HK-2 (cell line): Measurements from ENCODE around the gene CTF1.
"Not testable (repeated sequence)": the region's sequence is repeated elsewhere in the genome, so short reads cannot be mapped to it uniquely, and the experiment has no call there.

Experiments
- DNase-seq: peaks from one replicate; pipeline ENCODE4 v3.0.0-alpha.2; 2018; ENCODE audit not compliant: unreplicated experiment

The CTF1 gene

GRCh38 chr16:30888856-30889499, 7.4 kb upstream of the CTF1 start:
- no peak for DNase-seq

GRCh38 chr16:30889721-30890120, 6.7 kb upstream of the CTF1 start:
- no peak for DNase-seq

- DNase-seq, result not testable (repeated sequence)
Measured at GRCh38 chr16:30891043-30891823, 5.2 kb upstream of the CTF1 start.

DNA sequence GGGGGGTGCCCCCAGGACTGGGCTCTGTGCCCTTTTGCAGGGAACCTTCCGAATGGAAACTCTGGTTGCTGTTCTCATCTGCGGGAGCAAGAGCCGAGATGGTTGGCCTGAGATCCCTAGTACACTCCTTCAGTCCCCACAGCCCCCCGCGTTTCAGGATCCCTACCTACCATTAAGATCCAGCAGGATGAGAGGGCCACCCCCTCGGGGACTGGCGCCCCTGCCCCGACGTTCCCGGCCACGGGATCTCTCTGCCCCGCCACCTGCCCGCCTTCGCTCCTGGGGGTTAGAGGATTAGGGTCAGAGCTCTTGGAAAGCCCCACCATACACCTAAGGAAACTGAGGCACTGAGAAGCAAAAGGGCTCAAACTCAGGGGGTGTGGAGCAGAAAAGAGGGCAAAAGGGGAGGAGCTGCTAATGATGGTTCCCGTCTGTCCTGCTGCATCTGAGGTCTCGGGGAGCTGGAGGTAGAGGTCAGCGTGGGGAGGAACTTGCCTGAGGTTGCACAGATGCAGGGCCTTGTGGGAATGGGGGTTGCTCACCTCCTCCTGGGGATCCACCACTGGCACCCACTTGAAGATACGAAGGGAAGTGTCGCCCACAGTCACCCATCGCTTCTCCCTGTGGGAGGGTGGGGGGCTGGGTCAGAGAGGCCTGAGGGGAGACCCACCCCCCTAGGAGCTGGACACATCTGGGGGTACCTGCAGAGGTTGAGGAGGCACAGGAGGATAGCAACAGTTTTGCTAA, 3.6 kb upstream of the CTF1 start:
- DNase-seq, result no peak

DNA sequence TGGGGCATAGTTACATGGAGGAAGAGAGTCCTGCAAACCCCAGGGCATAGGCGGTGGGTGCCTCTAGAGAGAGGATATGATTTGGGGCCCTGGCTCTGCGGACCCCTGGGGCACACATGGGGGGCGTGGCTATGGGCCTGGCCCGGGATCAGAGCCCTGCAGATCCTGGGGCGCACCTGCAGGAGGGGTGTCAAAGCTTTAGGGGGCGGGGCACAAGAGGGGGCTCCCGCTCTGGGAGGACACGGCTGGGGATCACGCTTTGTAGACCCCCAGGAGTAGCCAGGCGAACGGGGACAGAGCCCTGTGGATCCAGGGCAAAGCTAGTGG, 3.0 kb upstream of the CTF1 start:
- DNase-seq, result no peak

DNA sequence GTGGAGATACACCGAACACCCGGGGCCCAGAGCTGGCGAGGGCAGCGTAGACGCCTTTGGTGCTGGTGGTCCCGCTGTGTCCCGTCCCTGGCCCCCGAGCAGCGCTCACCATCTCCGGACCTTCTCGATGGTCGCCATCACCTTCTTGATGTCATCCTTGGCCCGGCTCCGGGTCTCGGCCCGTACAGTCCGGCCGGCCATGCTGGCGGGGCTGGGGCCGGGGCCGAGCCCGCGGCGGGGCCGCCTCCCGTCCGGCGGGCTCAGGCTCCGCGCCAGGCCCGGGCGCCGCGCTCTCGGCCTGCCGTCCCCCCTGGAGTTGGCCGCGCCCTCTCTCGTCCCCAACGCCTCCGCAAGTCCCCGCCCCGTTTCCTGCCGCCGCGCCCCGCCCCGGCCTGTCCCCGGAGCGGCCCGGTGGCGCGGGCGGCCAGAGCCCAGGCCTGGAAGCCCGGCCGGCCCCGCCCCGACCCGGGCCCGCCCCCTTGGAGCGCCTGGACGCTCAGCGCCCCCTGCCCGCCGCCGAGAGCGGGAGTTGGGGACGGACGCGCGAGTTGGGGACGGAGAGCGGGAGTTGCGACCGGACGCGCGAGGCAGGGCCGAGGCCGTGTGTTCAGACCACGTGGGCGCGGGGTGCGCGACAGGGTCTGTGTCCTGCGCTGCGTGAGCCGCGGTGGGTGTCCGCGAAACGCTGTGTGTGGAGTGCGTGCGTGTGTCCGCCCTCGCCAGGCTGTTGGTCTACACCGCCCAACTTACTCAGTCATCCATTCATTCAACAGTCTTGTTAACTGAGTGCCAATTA, 2.5 kb upstream of the CTF1 start, which contains the start of gene BCL7C:
Gene BCL7C, minus strand, starts transcription at position 334 of the 796 bp plus-strand sequence. Its CDS starts 133 bp downstream, at position 201.
- DNase-seq, result peak; percentile 83

DNA sequence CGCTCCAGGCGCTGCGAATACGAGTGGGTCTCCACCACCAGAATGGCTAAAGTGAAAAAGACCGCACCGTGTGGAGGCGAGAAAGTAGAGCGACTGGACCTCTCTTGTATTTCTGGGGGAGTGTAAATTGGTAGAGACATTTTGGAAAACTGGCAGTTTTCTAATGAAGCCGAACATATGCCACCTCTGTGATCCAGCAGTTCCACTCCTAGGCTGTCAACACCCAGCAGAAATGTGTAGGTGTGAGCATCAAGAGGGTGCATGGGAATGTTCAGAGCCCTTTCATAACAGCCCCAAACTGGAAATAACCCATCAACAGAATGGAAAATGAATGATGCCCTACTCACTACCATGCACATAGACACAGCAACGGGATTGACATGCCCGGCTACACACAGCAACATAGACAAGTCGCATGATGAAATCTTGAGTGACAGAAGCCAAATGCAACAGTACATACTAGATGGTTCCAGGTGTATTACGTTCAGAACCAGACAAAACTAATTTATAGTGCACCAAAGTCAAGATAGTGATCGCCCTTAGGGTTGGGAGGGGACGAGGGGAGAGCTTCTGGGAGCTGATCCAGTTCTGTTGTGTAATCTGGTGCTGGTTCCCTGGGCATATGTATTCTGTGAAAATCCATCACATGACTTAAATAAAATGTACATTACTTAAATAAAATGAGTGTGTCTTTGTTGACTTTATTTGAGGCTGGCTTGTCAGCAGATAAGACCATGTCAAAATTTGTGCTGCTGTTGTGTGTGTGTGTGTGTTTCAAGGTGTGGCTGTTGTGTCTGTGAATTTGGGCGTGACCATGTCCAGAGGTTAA, 1.7 kb upstream of the CTF1 start:
- DNase-seq, result no peak

GRCh38 chr16:30895627-30896260, 670 bp upstream of the CTF1 start:
- no peak for DNase-seq

DNA sequence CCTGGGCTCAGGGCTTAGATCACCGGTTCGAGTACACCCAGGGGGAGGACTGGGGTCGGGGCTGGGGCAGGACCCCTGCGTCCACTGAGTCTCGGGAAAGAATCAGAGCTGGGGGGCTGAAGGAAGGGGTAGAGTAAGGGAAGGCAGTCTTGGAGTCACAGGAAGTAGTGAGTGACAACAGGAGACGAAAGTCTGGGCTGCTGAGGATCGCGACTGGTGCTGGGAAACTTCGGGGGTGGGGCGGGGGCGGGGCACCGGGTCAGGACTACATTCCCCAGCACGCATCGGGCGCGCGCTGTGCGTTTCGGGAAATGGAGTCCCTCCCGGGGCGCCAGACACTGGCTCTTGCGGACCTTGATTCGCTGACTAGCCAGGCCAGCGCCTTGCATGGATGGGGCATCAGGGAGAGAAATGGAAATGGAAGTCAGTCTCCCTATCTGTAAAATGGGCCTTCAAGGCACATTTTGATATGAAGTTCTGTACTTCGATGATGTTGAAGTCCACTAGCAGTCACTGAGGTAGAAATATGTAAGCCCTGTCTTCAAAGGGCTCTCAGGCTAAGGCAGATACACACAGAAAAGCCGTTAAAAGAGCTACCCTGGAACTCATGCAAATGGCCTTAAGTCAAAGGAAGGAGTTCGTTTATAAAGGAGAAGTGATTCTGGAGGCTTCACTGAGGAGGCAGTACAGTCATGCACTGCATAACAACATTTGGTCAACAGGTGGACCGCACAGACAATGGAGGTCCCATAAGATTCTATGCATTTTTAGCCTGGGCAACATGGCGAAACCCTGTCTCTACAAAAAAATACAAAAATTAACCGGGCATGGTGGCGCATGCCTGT, 697 bp downstream of the CTF1 start:
- DNase-seq, result peak; percentile 41

DNA sequence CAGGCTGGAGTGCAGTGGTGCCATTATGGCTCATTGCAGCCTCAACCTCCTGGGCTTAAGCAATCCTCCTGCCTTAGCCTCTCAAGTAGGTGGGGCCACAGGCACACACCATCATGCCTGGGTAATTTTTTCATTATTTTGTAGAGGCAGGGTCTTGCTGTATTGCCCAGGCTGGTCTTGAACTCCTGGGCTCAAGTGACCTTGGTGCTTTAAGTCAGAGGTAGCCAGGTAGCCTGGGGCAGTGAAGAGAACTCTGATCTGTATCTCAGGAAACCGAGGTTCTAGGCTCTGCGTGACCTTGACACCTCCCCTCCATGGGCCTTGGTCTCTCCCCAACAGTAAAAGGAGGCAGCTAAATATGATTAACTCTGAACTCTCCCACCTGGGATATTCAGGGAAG, 3.4 kb downstream of the CTF1 start:
- no peak for DNase-seq

GRCh38 chr16:30900588-30900987, 4.2 kb downstream of the CTF1 start:
- no peak for DNase-seq

GRCh38 chr16:30901201-30902028, 5.0 kb downstream of the CTF1 start:
- no peak for DNase-seq

DNA sequence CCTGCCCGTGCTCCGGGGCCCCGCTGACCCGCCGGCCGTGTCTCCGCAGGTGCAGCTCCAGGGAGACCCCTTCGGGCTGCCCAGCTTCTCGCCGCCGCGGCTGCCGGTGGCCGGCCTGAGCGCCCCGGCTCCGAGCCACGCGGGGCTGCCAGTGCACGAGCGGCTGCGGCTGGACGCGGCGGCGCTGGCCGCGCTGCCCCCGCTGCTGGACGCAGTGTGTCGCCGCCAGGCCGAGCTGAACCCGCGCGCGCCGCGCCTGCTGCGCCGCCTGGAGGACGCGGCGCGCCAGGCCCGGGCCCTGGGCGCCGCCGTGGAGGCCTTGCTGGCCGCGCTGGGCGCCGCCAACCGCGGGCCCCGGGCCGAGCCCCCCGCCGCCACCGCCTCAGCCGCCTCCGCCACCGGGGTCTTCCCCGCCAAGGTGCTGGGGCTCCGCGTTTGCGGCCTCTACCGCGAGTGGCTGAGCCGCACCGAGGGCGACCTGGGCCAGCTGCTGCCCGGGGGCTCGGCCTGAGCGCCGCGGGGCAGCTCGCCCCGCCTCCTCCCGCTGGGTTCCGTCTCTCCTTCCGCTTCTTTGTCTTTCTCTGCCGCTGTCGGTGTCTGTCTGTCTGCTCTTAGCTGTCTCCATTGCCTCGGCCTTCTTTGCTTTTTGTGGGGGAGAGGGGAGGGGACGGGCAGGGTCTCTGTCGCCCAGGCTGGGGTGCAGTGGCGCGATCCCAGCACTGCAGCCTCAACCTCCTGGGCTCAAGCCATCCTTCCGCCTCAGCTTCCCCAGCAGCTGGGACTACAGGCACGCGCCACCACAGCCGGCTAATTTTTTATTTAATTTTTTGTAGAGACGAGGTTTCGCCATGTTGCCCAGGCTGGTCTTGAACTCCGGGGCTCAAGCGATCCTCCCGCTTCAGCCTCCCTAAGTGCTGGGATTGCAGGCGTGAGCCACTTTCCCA, 5.9 kb downstream of the CTF1 start:
- DNase-seq, result no peak

DNA sequence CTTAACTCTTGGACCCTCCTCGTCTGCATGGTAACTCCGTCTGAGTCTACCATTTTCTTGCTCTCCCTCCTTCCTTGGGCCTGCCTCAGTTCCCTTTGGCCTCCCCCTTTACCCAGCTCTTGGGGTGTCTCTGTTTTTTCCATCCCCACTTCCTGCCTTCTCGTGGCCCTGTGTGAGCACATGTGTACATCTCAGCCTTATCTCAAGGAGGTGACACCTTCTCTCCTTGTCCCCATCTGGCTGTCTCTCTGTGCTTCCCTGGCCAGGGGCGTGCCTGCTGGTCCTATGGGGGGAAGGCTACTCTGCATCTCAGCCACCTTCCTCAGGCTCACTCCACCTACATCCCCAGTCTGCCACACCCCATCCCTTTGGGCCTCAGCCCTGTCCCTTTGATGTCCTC, 6.6 kb downstream of the CTF1 start:
- no peak for DNase-seq

GRCh38 chr16:30903596-30903995, 7.2 kb downstream of the CTF1 start:
- DNase-seq, result no peak

- DNase-seq, result no peak
Measured at GRCh38 chr16:30904114-30904780, 7.8 kb downstream of the CTF1 start.

GRCh38 chr16:30907064-30907463, 10.7 kb downstream of the CTF1 start:
- no peak for DNase-seq
